Measurements from ENCODE around the gene FAM174B.

Gene FAM174B

GRCh38 chr15:92599394-92599970, 56.1 kb downstream of the FAM174B start:
- no peak for DNase-seq

GRCh38 chr15:92597548-92597947, 58.0 kb downstream of the FAM174B start:
- no peak for DNase-seq

- no peak for DNase-seq
These were observed 59.0 kb downstream of the FAM174B start for GRCh38 chr15:92596623-92597022.

GRCh38 chr15:92595506-92596381, 59.8 kb downstream of the FAM174B start:
- DNase-seq, result no peak

GRCh38 chr15:92591275-92591674, 64.3 kb downstream of the FAM174B start:
- no peak for DNase-seq

- no peak for DNase-seq
These were observed 68.6 kb downstream of the FAM174B start for GRCh38 chr15:92586966-92587365.

GRCh38 chr15:92586383-92586942, 69.1 kb downstream of the FAM174B start:
- no peak for DNase-seq

- no peak for DNase-seq
These were observed 71.5 kb downstream of the FAM174B start for GRCh38 chr15:92584105-92584504.

GRCh38 chr15:92583096-92584034, 72.2 kb downstream of the FAM174B start:
- no peak for DNase-seq

- no peak for DNase-seq
These were observed 73.4 kb downstream of the FAM174B start for GRCh38 chr15:92582206-92582605.

- no peak for DNase-seq
These were observed 74.6 kb downstream of the FAM174B start for GRCh38 chr15:92580933-92581445.

- DNase-seq, result no peak
These were observed 75.1 kb downstream of the FAM174B start for GRCh38 chr15:92580521-92580920.

GRCh38 chr15:92579931-92580470, 75.6 kb downstream of the FAM174B start:
- no peak for DNase-seq

GRCh38 chr15:92579486-92579885, 76.1 kb downstream of the FAM174B start:
- DNase-seq, result no peak

- DNase-seq, result no peak
These were observed 77.3 kb downstream of the FAM174B start for GRCh38 chr15:92578096-92578835.

GRCh38 chr15:92576597-92577200, 78.9 kb downstream of the FAM174B start:
- DNase-seq, result no peak

GRCh38 chr15:92574566-92574965, 81.0 kb downstream of the FAM174B start:
- DNase-seq, result no peak

GRCh38 chr15:92574161-92574560, 81.4 kb downstream of the FAM174B start:
- no peak for DNase-seq

GRCh38 chr15:92571824-92572223, 83.8 kb downstream of the FAM174B start:
- no peak for DNase-seq

GRCh38 chr15:92570391-92570790, 85.2 kb downstream of the FAM174B start:
- DNase-seq, result no peak

- no peak for DNase-seq
These were observed 85.8 kb downstream of the FAM174B start for GRCh38 chr15:92569778-92570177.

All from CD4-positive, alpha-beta T cell treated with Interleukin-12 subunit alpha and Interleukin-12 subunit beta, for 1 hour (primary cell).